MM.1S (cell line): ENCODE measurements around the gene STING1.

ENCODE experiments used
- EZH2 ChIP-seq: fragments of 300-600 bp; sonication (generic); optimal IDR thresholded peaks from 2 replicates; pipeline ENCODE3; 2017; ENCODE audit warnings: low read depth, mild to moderate bottlenecking, antibody characterized with exemption, low read length, mixed read lengths
- EZH2phosphoT487 ChIP-seq: fragments of 300-600 bp; sonication (generic); IDR thresholded peaks from 2 replicates; pipeline ENCODE4 v1.6.1; 2018; ENCODE audit warnings: antibody characterized with exemption, low read length
- TF ChIP-seq, protein P1 (sequence below): fragments of 300-600 bp; sonication (generic); IDR thresholded peaks from 2 replicates; pipeline ENCODE4 v1.5.1; 2016; ENCODE audit warnings: antibody characterized with exemption, low read length, mixed read lengths

DNA sequence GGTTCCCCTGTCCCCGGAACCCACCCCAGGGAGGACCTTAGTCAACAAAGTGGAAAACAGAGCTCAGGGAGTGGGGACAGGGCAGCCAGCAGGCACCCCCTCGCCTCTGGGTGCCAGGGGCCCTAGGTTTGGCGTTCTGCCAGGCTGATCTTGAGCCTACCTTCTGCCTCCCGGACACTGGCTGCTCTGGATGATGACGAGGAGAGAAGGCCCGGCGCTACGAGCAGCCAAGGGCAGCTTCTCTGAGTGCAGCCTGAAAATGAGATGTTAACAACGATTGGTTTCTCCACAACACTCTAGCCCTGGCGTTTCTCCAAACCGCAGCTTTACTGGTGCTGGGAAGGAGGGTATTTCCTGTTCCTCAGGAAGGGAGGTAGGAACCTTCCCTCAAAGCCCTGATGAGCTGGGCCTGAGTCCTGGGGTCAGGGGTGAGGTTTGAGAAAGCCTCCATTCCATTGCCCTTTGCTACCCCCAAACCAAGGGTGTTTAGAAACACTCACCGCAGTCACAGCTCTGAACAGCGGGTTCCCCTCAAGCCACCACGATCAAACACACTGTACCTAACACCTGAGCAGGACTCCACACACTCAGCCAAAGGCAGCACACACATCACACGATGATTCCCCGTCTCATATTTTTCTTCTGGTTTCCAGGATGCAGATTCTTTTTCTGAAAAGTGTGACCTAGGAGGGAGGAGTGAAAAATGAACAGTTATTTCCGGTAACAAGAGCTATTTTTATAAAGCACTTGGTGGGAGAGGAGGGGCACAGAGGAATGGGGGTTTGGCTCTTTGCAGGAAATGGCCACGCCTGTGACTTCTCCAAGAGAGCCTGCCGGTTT lies at the start of gene STING1:
- TF ChIP-seq, protein P1, sequence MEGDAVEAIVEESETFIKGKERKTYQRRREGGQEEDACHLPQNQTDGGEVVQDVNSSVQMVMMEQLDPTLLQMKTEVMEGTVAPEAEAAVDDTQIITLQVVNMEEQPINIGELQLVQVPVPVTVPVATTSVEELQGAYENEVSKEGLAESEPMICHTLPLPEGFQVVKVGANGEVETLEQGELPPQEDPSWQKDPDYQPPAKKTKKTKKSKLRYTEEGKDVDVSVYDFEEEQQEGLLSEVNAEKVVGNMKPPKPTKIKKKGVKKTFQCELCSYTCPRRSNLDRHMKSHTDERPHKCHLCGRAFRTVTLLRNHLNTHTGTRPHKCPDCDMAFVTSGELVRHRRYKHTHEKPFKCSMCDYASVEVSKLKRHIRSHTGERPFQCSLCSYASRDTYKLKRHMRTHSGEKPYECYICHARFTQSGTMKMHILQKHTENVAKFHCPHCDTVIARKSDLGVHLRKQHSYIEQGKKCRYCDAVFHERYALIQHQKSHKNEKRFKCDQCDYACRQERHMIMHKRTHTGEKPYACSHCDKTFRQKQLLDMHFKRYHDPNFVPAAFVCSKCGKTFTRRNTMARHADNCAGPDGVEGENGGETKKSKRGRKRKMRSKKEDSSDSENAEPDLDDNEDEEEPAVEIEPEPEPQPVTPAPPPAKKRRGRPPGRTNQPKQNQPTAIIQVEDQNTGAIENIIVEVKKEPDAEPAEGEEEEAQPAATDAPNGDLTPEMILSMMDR: no peak
- TF ChIP-seq EZH2phosphoT487 (no peak), EZH2 (no peak)
